Superior temporal gyrus (tissue), 1 donor: ENCODE data around the gene PLAU.
"Not testable (repeated sequence)": the region's sequence is repeated elsewhere in the genome, so short reads cannot be mapped to it uniquely, and the experiment has no call there.

ENCODE experiments used
- DNase-seq: peaks from one replicate; pipeline ENCODE4 v3.0.0-alpha.2; 2016; ENCODE audit errors: extremely low spot score

PLAU gene

GRCh38 chr10:73876971-73877370, 34.0 kb upstream of the PLAU start:
- no peak for DNase-seq

- DNase-seq: no peak
These were observed 33.3 kb upstream of the PLAU start for GRCh38 chr10:73877533-73878160.

- no peak for DNase-seq
These were observed 32.6 kb upstream of the PLAU start for GRCh38 chr10:73878365-73878764.

DNA sequence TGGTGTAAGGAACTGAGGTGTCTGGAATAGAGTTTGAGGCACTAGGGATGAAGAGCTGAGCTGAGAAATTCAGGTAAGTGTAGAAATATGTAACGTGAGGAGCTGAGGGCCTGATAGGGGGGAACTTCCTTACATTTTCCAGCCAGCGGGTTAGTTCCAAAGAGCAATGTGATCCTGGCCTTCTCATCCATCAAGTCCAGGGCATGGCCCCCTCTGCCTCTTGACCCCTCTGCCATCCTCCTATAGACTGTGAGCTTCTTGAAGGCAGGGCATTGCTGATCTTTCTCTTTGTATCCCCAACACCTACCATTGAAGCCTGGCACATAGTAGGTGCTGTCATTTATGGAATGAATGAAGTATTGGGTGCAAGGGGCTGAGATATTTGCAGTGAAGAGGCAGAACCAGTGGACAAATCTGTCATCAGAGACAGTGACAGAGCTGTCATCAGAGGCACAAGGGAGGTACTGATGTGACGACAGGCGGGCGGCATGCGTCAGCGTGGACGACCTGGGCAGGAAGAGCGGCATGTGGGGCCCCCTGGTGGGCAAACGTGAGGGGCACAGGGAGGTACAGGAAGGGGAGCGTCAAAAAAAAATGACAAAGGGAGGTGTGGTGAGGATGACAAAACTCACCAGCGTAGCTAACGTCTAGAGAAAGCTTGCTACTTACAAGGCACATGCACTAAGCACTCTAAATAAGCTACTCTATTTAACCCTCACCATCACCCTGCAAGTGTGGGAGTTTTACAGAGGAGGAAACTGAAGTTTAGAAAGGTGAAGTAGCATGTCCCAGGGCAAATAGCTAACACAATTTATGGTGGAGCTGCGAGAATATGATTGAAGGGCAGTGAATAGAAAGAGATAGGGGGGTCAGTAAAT, 31.4 kb upstream of the PLAU start:
- peak; percentile 78 for DNase-seq

- DNase-seq: no peak
These were observed 29.6 kb upstream of the PLAU start for GRCh38 chr10:73881221-73881919.

GRCh38 chr10:73884017-73884416, 26.9 kb upstream of the PLAU start:
- no peak for DNase-seq

- peak; percentile 82 for DNase-seq
These were observed 24.8 kb upstream of the PLAU start for GRCh38 chr10:73886085-73886529.

DNA sequence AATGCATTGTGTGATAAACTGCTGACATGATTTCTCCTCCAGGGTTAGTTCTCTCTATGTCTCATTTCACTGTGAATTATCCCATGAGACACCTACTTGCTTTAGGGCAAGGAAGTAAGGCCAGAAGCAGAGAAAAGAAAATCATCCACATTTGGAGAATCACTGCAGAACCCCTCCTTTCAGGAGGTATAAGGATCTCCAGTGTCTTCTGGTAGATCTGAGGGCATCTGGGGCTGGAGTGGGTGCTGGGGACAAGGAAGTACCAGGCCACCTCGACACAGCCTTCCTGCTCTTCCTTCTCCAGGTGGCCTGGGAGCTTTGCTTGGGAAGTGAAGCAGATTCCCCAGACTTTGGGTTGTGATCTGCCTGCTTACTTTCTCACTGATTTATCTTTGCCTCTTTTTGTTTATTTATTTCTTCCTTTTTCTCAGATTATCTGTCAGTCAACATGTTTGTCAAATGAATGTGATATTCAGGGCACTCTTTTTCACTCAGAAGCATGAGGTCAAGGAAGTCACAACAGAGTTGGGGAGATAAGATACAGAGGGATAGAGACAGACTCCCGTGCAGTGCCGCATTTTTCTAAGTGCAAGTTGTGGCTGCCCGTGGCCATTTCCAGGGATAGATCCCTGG, 24.2 kb upstream of the PLAU start:
- DNase-seq: peak; percentile 26

DNA sequence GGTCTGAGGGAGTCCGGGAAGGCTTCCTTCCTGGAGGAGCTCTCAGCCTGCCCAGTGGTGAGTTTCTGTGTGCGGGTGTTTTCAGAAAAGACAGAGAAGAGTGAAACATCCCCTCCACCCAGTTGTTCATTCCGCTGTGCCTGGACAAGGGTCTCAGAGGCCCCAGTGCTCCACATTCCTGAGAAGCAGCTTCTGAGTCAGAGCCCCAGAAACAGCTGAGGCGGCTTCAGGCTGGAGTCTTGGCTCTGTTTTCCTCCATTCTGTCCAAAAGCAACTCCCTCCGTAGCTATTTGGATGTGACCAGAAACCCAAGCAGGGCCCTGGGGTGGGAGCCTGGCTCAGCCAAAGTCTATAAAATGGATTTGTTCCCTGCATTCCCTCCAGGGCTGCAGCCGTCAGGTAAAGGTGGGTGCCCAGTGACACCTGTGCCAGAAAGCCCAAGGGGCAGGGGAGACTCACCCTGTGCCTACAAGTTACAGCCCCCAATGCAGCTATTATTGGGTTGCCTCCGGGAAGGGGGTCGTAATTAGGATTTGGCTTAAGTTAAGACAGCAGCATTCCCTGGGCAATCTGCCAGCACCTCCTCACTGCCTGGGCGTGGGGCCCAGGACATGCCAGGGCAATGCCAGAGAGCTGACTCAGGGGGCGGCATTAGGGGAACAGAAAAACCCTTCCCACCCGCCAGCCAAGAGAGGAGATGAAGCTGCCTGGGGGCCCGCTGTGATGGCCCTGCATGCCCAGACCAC, 23.5 kb upstream of the PLAU start:
- peak; percentile 43 for DNase-seq

DNA sequence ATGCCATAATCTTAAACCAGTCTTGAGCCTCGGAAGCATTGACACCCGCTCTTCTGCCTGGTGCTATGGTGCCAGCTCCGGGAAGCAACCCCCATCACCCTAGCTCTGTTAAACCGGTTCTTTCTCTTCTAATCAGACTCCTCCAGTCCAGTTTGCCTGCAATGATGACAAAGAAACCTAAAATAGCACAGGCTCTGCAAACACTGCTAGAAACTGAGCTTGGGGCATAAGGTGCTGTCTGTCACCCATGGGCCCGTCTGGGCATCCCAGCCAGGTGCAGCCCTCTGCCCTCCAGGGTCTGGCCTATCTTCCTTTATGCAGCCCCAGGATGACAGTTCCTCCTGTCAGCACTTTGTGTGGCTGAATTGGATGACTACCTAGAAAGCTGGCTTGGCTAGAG, 22.4 kb upstream of the PLAU start:
- DNase-seq: no peak

GRCh38 chr10:73889014-73889413, 21.9 kb upstream of the PLAU start:
- DNase-seq: no peak

GRCh38 chr10:73889416-73889815, 21.5 kb upstream of the PLAU start:
- DNase-seq: not testable (repeated sequence)

DNA sequence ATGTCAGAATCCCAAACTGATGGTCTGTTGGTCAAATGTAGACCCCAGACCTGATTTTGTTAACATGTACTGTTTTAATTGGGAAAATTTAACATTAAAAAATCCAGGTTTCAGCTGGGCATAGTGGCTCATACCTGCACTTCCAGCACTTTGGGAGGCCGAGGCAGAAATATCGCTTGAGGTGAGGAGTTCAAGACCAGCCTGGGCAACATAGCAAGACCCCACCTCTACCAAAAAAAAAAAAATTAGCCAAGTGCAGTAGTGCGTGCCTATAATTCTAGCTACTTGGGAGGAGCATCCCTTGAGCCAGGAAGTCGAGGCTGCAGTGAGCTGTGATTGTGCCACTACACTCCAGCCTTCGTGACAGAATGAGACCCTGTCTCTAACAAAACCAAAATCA, 20.7 kb upstream of the PLAU start:
- DNase-seq: no peak

GRCh38 chr10:73890830-73891229, 20.1 kb upstream of the PLAU start:
- DNase-seq: not testable (repeated sequence)

DNA sequence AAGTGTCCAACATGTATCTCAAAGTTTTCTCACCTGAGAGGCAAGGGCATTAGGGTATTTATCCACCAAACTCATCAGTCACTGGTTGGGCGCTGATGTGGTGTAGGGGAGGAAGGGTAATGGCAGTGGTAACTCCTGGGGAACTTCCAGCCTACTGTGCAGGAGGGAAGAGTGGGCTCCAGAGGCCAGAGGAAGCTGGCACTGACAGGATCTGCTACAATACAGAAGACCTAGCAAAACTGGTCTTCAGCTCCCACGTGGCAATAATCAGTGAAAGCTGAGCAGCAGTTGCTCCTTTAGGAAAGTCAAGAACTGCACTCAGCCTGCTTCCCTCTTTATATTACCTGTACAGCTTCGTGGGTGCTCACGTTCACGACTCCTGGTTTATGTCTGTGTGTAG, 19.4 kb upstream of the PLAU start:
- no peak for DNase-seq

GRCh38 chr10:73892310-73893030, 18.5 kb upstream of the PLAU start:
- no peak for DNase-seq

- DNase-seq: no peak
These were observed 17.5 kb upstream of the PLAU start for GRCh38 chr10:73893426-73893825.

- no peak for DNase-seq
These were observed 16.5 kb upstream of the PLAU start for GRCh38 chr10:73894245-73894971.

- not testable (repeated sequence) for DNase-seq
These were observed 15.6 kb upstream of the PLAU start for GRCh38 chr10:73895381-73895780.

DNA sequence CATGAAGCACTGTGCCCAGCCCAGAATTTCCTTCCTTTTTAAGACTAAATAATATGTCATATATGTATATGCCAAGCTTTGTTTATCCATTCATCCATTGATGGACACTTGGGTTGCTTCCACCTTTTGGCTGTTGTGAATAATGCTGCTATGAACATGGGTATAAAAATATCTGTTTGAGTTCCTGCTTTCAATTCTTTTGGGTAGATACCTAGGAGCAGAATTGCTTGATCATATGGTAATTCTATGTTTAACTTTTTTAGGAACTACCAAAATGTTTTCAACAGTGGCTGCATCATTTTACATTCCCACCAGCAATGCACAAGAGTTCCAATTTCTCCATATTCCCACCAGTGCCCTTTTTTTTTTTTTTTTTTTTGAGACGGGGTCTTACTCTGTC, 13.2 kb upstream of the PLAU start:
- no peak for DNase-seq
